ENCODE measurements around the gene ZSWIM3. TPM values are rescaled to one million over a fixed set of nuclear protein-coding genes. Genes with fewer than 3 reads are reported as not detected.

The ZSWIM3 gene
- total RNA-seq, 1 experiment from 2014 or later: 1.4 TPM

- H3K27me3 Mint-ChIP-seq (ENCODE audit: insufficient read depth, unreplicated experiment): peaks cover 36% of the 10 kb centered on the region
These were observed 60.4 kb downstream of the ZSWIM3 start for GRCh38 chr20:45917790-45918141.

GRCh38 chr20:45918182-45918737, 60.8 kb downstream of the ZSWIM3 start:
- H3K27me3 Mint-ChIP-seq (ENCODE audit: insufficient read depth, unreplicated experiment): peaks cover 36% of the 10 kb centered on the region
- ChIA-PET POLR2A (interaction anchor here (1.1 to 3.1 kb wide), 2 partner anchors 13 to 80 kb away, joined by 4 to 12 read pairs; no protein-coding TSS in a partner anchor), CTCF (interaction anchor here (0.6 kb wide), 1 partner anchor 27 kb away, joined by 4 read pairs; the partner anchor contains the start of gene CTSA)
- H3K4me3 Mint-ChIP-seq (ENCODE audit: unreplicated experiment): no peak overlapping the region
- intact Hi-C loops (cut with micrococcal nuclease): no loop called here
- no peak for TF ChIP-seq CTCF (IDR thresholded peaks at IDR 0.05; ENCODE audit: unreplicated experiment)
- no peak overlapping the region for H3K27ac Mint-ChIP-seq (ENCODE audit: low read depth, unreplicated experiment)
- no peaks in the 10 kb centered on the region for H3K9me3 Mint-ChIP-seq (ENCODE audit: unreplicated experiment)
- no TSS peak for BruUV-seq (replicated peaks)
- H3K4me1 Mint-ChIP-seq (ENCODE audit: insufficient read depth, unreplicated experiment): peaks cover 6% of the 10 kb centered on the region
- no peak for DNase-seq (ENCODE audit: unreplicated experiment)
- no peaks in the 10 kb centered on the region for H3K36me3 Mint-ChIP-seq (ENCODE audit: insufficient read depth, unreplicated experiment)

More at GRCh38 chr20:45917790-45918141, 60.4 kb downstream of the ZSWIM3 start:
- ChIA-PET POLR2A (interaction anchor here (0.7 to 3.1 kb wide), 4 partner anchors 9 to 17 kb away, joined by 3 to 12 read pairs (median 4); partner anchors contain the start of gene PCIF1), CTCF (no interaction called here)
- intact Hi-C loops (cut with micrococcal nuclease): no loop called here
- no peak overlapping the region for H3K27ac Mint-ChIP-seq (ENCODE audit: low read depth, unreplicated experiment)
- no TSS peak for BruUV-seq (replicated peaks)
- no peak overlapping the region for H3K4me3 Mint-ChIP-seq (ENCODE audit: unreplicated experiment)
- DNase-seq (ENCODE audit: unreplicated experiment): no peak
- no peaks in the 10 kb centered on the region for H3K36me3 Mint-ChIP-seq (ENCODE audit: insufficient read depth, unreplicated experiment)
- TF ChIP-seq CTCF (IDR thresholded peaks at IDR 0.05; ENCODE audit: unreplicated experiment): no peak
- peaks cover 6% of the 10 kb centered on the region for H3K4me1 Mint-ChIP-seq (ENCODE audit: insufficient read depth, unreplicated experiment)
- no peaks in the 10 kb centered on the region for H3K9me3 Mint-ChIP-seq (ENCODE audit: unreplicated experiment)

- peaks cover 6% of the 10 kb centered on the region for H3K4me1 Mint-ChIP-seq (ENCODE audit: insufficient read depth, unreplicated experiment)
- H3K27ac Mint-ChIP-seq (ENCODE audit: low read depth, unreplicated experiment): no peak overlapping the region
- CTCF ChIA-PET: interaction anchor here (0.6 to 1.1 kb wide), 4 partner anchors 13 to 471 kb away, joined by 3 to 4 read pairs (median 4); partner anchors contain the start of gene CTSA
- POLR2A ChIA-PET: interaction anchor here (1.1 to 3.2 kb wide), 5 partner anchors 9 to 81 kb away, joined by 3 to 20 read pairs (median 6); partner anchors contain the start of genes CTSA, NEURL2 and PCIF1
- H3K27me3 Mint-ChIP-seq (ENCODE audit: insufficient read depth, unreplicated experiment): peaks cover 36% of the 10 kb centered on the region
- H3K9me3 Mint-ChIP-seq (ENCODE audit: unreplicated experiment): no peaks in the 10 kb centered on the region
- no peak overlapping the region for H3K4me3 Mint-ChIP-seq (ENCODE audit: unreplicated experiment)
- intact Hi-C loops (cut with micrococcal nuclease): no loop called here
- no peak for DNase-seq (ENCODE audit: unreplicated experiment)
- BruUV-seq (replicated peaks): no TSS peak
- H3K36me3 Mint-ChIP-seq (ENCODE audit: insufficient read depth, unreplicated experiment): no peaks in the 10 kb centered on the region
- no peak for TF ChIP-seq CTCF (IDR thresholded peaks at IDR 0.05; ENCODE audit: unreplicated experiment)
These were observed 61.5 kb downstream of the ZSWIM3 start for GRCh38 chr20:45918779-45919537.
